RKO (cell line): ENCODE results near the gene GATAD2B.

ENCODE experiments used
- DNase-seq: peaks from one replicate; pipeline ENCODE4 v3.0.0-alpha.2; 2016; ENCODE audit warnings: low spot score

The GATAD2B gene

DNA sequence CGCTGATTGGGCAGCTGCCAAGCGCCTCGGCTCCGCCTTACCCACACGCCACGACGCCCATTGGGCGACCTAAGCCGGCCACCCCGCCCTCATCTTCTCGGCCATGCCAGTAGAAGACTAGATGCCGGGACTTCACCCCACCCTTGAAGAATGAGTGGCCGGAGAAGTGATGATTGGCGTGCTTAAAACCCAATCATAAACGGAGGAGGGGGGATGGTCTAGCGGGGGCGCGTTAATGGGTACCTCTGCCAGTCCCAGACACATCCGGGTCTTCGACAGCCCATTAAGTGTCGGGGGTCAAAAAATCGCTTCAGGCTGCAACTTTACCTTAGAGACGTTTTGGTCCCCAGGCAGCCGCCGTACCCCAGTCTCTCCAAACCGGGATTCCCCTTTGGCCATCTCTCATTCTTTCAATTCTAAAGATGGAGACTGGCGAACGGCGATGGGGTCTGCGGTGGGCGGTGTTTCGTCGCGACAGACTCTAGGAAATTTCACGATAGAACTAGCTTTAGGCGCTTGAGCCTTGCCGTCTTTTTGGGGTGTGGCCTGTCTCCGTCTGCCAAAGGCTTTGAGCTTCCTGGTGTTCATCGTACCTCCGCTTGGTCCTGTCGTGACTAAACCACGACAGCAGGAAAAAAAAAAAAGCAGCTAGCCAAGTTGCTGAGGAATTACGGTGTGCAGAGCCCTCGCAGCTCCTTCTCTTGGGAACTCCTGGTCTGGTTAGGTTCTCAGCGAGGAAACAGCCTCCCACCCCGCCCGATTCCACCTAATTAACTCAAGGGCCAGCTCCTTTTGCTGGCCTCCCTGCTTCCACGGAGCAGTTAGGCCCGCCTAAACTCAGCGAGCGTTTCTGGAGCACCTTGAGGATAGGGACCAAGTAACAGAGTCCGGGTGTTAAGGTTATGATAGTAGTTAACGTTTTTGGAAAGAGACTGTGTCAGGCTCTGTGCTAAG is at the start of gene GATAD2B:
TSS of gene GATAD2B (minus strand) at position 1 of the 954 bp plus-strand sequence. CDS start 94,625 bp downstream, outside the sequence.
- DNase-seq: peak; percentile 100

DNA sequence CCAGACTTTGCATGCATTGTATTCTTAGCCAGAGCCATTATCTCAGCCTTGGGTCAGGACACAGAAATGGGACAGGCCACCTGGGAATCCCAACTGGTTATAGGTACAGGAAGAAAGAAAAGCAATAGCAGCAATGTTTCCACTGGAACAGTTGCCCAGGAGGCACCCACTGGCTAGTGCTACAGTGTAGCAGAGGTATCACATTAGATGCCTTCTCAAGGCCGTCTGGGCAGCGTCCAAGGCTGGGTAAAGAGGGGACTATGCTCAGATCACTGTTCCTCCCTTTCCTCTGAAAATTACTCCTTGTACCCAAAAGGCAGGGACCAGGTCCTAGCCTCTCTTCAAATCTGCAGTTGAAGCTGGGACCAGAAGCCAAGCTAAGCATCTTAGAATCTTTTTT is 47.6 kb upstream of the GATAD2B start:
- DNase-seq: no peak

GRCh38 chr1:153968972-153969371 is 46.2 kb upstream of the GATAD2B start:
- no peak for DNase-seq

- no peak for DNase-seq
Observed at GRCh38 chr1:153968408-153968807, 45.6 kb upstream of the GATAD2B start.

DNA sequence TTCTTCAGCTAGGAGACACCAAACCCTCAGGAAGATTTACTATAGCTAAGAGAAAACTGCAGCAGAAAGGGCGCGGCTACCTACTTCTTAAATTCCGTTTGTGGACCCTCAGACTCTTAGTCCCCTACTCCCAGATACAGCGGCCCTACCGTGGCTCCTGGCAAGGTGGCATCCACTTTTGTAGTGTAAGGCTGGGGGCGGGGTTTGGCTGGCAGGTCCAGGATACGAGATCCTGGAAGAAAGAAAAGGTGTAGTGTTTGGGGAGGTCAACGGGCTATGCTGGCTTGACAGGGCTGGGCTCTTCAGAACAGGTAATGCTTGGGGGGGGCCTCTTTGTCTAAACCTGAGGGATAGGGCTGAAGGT is 45.2 kb upstream of the GATAD2B start:
- DNase-seq: no peak

DNA sequence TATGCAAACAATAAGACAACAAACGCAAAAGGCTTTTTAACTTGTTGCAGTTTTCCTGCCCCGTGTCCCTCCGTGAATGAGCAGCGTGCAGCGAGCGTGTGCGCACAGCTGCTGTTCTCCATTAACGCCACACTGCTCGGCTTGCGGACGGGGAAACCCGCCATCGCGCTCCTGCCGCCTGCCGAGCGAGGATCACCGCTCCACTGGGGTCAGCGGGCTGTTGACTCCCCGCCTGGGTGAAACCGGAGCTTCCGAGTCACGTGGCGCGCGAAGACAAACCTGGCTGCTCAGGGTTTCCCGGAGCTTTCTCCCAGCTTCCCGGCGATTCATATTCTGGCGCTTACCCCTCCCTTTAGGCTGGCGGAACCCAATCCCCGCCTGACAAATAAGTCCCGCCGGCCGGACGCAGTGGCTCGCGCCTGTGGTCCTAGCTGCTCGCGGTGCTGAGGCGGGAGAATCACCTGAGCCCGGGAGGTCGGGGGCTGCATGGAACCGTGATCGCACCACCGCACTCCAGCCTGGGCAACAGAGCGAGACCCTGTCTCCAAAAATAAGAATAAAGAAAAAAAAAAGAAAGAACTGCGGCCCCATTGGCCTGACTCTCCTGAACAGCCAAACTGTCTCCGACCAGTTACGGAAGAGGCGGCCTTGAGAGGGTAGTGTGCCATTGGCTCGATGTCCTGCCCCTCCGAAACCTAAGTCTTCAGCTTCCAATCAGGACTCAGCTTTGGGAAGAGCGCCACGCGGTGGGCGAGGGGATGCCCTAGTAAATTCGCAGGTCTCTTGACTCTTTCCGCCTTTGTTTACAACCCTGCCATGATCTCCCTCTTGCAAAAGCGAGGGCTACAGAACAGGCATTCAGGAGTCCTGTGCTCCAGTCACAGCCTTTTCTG is 44.6 kb upstream of the GATAD2B start, which contains the start of gene CREB3L4:
TSS of gene CREB3L4 (plus strand) at position 796 of the 893 bp plus-strand sequence. CDS start 624 bp downstream, outside the sequence.
- peak; percentile 97 for DNase-seq

GRCh38 chr1:153963850-153964331 is 41.1 kb upstream of the GATAD2B start:
- peak; percentile 79 for DNase-seq

DNA sequence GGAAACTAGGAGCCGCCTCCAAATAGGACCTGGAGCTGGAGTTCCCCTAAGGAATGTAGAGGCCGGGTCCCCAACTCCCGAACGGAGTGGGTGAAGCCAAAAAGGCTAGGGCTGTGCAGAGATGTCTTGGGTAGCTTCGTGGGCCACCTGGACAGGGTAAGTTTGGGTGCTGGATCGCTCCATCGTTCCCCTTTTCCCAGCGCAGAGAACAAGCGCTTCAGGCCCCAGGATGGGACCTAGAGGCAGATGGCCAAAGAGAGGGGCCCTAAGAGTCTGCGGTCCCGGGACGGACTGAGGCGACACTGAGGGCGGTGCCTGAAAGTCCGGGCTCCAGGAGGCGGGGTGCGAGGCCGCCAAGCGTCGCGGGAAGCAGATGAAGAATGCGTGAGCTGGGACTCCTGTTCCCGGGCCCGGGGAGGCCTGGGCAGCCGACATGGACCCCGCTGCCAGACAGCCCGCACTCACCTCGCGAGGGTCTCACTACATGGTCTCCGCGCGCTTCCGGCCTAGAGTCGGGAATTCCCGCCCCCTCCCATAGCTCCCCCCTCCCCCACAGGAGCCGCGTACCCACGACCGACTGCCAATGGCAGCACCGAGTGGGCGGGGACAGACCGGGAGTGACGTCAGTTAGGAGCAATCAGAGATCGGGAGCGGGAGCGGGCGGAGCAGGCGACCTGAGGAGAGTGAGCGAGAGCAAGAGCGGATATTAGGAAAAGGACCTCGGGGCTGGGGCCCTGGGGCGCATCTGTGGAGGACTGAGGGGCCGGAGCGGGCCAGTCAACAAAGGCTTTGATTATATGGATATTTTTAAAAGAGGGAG is 40.5 kb upstream of the GATAD2B start, which contains the start of gene SLC39A1:
TSS of gene SLC39A1 (minus strand) at position 508 of the 820 bp plus-strand sequence. CDS start 822 bp downstream, outside the sequence.
- DNase-seq: peak; percentile 97

GRCh38 chr1:153962088-153963029 is 39.6 kb upstream of the GATAD2B start:
- DNase-seq: peak; percentile 85

GRCh38 chr1:153961421-153961820 is 38.6 kb upstream of the GATAD2B start:
- no peak for DNase-seq

GRCh38 chr1:153960206-153960605 is 37.4 kb upstream of the GATAD2B start:
- no peak for DNase-seq

- no peak for DNase-seq
Observed at GRCh38 chr1:153959454-153959853, 36.7 kb upstream of the GATAD2B start.

GRCh38 chr1:153958961-153959260 is 36.1 kb upstream of the GATAD2B start:
- no peak for DNase-seq

DNA sequence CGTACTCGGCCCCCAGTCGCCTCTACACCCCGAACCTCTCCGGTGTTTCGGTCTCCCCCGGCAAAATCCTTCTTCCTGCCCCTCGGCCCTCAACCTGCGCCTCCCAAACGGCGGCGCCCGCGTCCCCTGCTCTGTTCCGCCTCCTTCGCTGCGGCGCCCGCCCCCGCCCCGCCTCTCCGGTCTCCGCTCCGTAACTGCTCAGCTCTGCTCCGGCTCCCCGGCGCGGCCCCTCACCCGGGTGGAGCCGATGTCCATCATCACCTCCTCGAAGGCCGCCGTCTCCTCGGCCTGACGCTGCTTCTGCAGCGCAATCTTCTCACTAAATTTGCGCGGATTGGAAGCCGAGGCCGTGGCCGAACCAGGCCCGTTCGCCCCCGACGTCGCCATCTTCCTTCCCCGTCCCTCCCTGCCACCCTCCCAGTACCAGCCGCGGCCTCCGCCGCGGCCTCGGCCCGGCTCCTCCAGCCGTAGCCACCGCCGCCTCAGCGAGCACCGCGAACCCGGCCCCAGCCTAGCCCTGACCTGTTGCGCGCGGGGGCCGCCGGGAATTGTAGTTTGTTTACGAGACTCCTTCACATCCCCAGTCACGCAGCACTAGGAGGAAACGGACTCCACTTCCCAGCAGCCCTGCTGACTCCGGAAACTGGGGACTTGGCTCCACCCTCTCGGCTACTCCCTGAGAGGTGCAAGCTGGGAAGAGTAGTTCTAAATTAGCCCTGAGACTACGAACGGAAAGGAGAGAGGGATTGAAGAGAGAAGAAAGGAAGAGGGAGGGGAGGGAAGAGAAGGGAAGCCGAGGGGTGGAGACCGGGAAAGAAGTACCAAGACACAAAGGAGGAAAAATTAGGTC is 35.6 kb upstream of the GATAD2B start, which contains the start of gene CRTC2:
TSS of gene CRTC2 (minus strand) at position 502 of the 850 bp plus-strand sequence. CDS start at position 387, 115 bp downstream.
- DNase-seq: peak; percentile 98

- peak; percentile 38 for DNase-seq
Observed at GRCh38 chr1:153957744-153958110, 35.0 kb upstream of the GATAD2B start.

DNA sequence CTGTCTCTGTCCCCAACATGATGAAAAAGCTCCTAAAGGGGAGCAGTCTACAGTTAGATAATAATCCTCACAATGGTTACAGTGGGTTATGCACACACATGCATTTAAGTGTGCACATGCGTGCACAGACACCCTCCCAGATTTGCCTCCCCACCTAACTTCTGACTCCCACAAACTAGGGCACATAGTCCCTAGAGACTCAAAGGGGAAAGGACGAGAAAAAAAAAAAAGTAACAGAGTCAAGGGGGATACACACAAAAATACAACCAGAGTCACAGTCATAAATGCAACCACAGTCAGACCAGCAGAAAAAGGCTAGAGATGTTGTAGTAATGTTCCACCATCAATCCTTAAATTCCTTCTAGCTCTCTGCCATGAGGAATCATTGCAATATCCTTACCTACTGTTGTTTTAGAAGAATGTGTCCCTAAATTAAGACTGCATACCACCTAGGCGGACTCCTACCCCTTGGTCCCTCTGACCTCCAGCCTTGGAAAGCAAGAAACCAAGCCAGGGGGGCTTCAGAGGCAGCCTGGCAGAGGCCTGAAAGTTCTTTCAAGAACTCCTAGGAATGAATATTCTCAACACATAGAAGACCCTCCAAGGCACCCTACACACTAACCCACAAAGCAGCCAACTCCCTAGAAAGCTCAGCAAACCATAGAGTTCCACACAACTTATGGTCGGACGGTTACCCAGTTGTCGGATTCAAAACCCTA is 34.4 kb upstream of the GATAD2B start:
- no peak for DNase-seq

DNA sequence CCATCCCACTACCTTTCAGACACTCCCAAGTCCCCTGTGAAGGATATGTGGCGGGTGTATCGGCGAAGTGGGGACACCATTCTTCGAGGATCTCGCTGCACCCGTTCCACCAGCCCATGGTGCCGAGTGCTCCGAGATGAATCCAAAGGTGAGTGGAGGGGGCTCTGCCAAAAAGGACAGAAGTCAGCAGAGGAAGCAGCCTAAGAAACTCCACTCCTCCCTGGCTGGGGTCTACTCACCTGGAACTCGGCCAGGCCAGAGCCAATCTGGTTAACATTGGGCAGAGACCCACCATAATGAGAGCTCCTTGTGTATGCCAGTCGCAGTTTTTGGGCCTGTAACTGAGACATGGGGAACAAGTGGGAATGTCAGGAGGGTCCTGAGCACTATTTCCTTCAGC is 32.1 kb upstream of the GATAD2B start:
- DNase-seq: no peak

- no peak for DNase-seq
Observed at GRCh38 chr1:153953859-153954365, 31.1 kb upstream of the GATAD2B start.
